ENCODE measurements around the gene GPNMB. TPM values are rescaled to one million over a fixed set of nuclear protein-coding genes. Genes with fewer than 3 reads are reported as not detected.
A peak's percentile ranks its signal among the peaks of the same experiment; 100 is the strongest.

GPNMB gene
- total and polyA plus RNA-seq, 10 of the 15 experiments (the other 5 are each of a cell fraction or from before 2014, with no cell fraction given), result 5.9 to 22.3 (median 10.0) TPM

DNA sequence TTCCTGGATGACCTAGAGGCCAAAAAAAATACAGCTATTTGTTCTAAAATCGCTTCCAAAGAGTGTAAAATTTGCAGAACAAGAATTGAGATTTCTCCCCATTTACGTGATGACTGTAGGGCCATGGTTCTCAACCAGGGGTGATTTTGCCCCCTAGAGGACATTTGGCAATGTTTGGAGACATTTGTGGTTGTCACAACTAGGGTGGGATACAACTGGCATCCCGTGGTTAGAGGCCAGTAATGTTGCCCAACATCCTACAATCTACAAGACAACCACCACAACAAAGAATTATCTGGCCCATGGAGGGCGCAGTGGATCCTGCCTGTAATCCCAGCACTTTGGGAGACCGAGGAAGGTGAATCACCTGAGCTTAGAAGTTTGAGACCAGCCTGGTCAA, 29.8 kb downstream of the GPNMB start:
- H3K36me3 ChIP-seq (ENCODE audit: control insufficient read depth in 2 of 2, insufficient read depth in 2 of 2, low read length in 1 of 2), result no peaks in the 10 kb centered on the region
- no TSS peak for BruUV-seq (replicated peaks)
- ChIA-PET SMC1A (ENCODE audit: uncharacterized antibody, unreplicated experiment) (interaction anchor here (0.7 to 2.5 kb wide), 16 partner anchors 12 to 434 kb away, joined by 3 to 8 read pairs (median 5); partner anchors contain the start of gene STK31), POLR2A (interaction anchor here (0.6 to 0.9 kb wide), 2 partner anchors 17 to 410 kb away, joined by 3 read pairs; no protein-coding TSS in a partner anchor), CTCF (interaction anchor here (0.8 to 7.2 kb wide), 27 partner anchors 9 to 437 kb away, joined by 3 to 77 read pairs (median 4); partner anchors contain the start of genes MALSU1 and NUP42), RAD21 (ENCODE audit: unreplicated experiment) (interaction anchor here (0.6 to 1.8 kb wide), 5 partner anchors 8 to 270 kb away, joined by 3 to 6 read pairs (median 3); no protein-coding TSS in a partner anchor)
- DNase-seq (ENCODE audit: low read depth, low spot score), result no peak
- 73% methylated on average over 5 of the region's 5 CpGs for WGBS (ENCODE audit: insufficient coverage, insufficient replicate concordance, low lambda C conversion rate, missing lambda C conversion rate)
- H3K79me2 ChIP-seq (ENCODE audit: control insufficient read depth, insufficient read depth, low read length), result peaks cover 10% of the 10 kb centered on the region
- H3K27me3 ChIP-seq (replicated peaks in 1 of 2; ENCODE audit: control insufficient read depth in 2 of 2, insufficient read depth in 2 of 2, low read length in 1 of 2), result no peaks in the 10 kb centered on the region
- H3K4me1 ChIP-seq (ENCODE audit: control insufficient read depth, insufficient read depth, low read length), result peaks cover 3% of the 10 kb centered on the region; the same call in 1 of the 2 replicates
- no peaks in the 10 kb centered on the region for H3K9me3 ChIP-seq (replicated peaks; ENCODE audit: control insufficient read depth, insufficient read depth, low read length)
- no peak overlapping the region for H3K9ac ChIP-seq (ENCODE audit: control insufficient read depth, insufficient read depth, low read length)
- intact Hi-C loops (cut with micrococcal nuclease; ENCODE audit: unreplicated experiment) (no loop called here), in situ Hi-C loops (cut with MboI) (no loop called here)
- FAIRE-seq, result no peak
- peak; percentile 37 for ATAC-seq
- H3K27ac ChIP-seq (ENCODE audit: control insufficient read depth, insufficient read depth), result no peak overlapping the region
- H4K20me1 ChIP-seq (ENCODE audit: control insufficient read depth, insufficient read depth), result no peaks in the 10 kb centered on the region
- no peak overlapping the region for H3K4me2 ChIP-seq (ENCODE audit: control insufficient read depth, insufficient read depth)
- H3K4me3 ChIP-seq, result no peak overlapping the region
- no peak overlapping the region for H2AFZ ChIP-seq (ENCODE audit: control insufficient read depth, low read depth, low read length)
- TF ChIP-seq SIX5 (IDR thresholded peaks at IDR 0.05; ENCODE audit: low read depth, low read length, severe bottlenecking), result no peak
- TF ChIP-seq USF2 (IDR thresholded peaks at IDR 0.05; ENCODE audit: borderline replicate concordance, low read depth, low read length), result no peak
- TF ChIP-seq SP1 (IDR thresholded peaks at IDR 0.05; ENCODE audit: low read depth, low read length), result no peak
- no peak for TF ChIP-seq ATF7 (IDR thresholded peaks at IDR 0.05; ENCODE audit: low read depth)
- TF ChIP-seq NKRF (conservative IDR thresholded peaks at IDR 0.05), result no peak
- no peak for TF ChIP-seq ZNF687 (IDR thresholded peaks at IDR 0.05)
- no peak for TF ChIP-seq SREBF2 (IDR thresholded peaks at IDR 0.05; ENCODE audit: low read length)
- TF ChIP-seq LARP7 (IDR thresholded peaks at IDR 0.05), result no peak
- TF ChIP-seq EZH2 (IDR thresholded peaks at IDR 0.05; ENCODE audit: borderline replicate concordance, control insufficient read depth, low read depth, low read length), result no peak
- no peak for TF ChIP-seq MEF2B (IDR thresholded peaks at IDR 0.05; ENCODE audit: partially characterized antibody, poor library complexity, severe bottlenecking)
- TF ChIP-seq, protein P1, sequence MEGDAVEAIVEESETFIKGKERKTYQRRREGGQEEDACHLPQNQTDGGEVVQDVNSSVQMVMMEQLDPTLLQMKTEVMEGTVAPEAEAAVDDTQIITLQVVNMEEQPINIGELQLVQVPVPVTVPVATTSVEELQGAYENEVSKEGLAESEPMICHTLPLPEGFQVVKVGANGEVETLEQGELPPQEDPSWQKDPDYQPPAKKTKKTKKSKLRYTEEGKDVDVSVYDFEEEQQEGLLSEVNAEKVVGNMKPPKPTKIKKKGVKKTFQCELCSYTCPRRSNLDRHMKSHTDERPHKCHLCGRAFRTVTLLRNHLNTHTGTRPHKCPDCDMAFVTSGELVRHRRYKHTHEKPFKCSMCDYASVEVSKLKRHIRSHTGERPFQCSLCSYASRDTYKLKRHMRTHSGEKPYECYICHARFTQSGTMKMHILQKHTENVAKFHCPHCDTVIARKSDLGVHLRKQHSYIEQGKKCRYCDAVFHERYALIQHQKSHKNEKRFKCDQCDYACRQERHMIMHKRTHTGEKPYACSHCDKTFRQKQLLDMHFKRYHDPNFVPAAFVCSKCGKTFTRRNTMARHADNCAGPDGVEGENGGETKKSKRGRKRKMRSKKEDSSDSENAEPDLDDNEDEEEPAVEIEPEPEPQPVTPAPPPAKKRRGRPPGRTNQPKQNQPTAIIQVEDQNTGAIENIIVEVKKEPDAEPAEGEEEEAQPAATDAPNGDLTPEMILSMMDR (IDR thresholded peaks at IDR 0.05 in 2 of 3, conservative IDR thresholded peaks at IDR 0.05 in 1 of 3; ENCODE audit: control insufficient read depth in 2 of 3, extremely low read depth in 1 of 3, insufficient read depth in 1 of 3, low read depth in 3 of 3, low read length in 3 of 3), result peak; percentile 24 to 40 (median 26); a peak in 3 of 6 replicates
- TF ChIP-seq RAD51 (IDR thresholded peaks at IDR 0.05), result no peak
- TF ChIP-seq BRCA1 (IDR thresholded peaks at IDR 0.05; ENCODE audit: low read depth, low read length), result no peak

All from GM12878 (cell line).